NCI-H146 treated with DMSO at 0.1 percent for 48 hours (cell line): ENCODE results near the gene COL4A2.

Experiments used
- DNase-seq: peaks from one replicate; lab custom pipeline; 2025; ENCODE audit not compliant: unreplicated experiment; lab: John Stamatoyannopoulos, UW

Gene COL4A2

GRCh38 chr13:110398564-110399507, 91.8 kb downstream of the COL4A2 start:
- no peak for DNase-seq

GRCh38 chr13:110399801-110400200, 92.7 kb downstream of the COL4A2 start:
- no peak for DNase-seq

- DNase-seq, result no peak
These were observed 93.9 kb downstream of the COL4A2 start for GRCh38 chr13:110400786-110401533.

GRCh38 chr13:110402299-110403069, 95.4 kb downstream of the COL4A2 start:
- DNase-seq, result no peak

GRCh38 chr13:110403315-110403714, 96.2 kb downstream of the COL4A2 start:
- DNase-seq, result no peak

- DNase-seq, result no peak
These were observed 96.6 kb downstream of the COL4A2 start for GRCh38 chr13:110403721-110404120.

- DNase-seq, result no peak
These were observed 97.2 kb downstream of the COL4A2 start for GRCh38 chr13:110404321-110404720.

GRCh38 chr13:110405597-110406450, 98.7 kb downstream of the COL4A2 start:
- DNase-seq, result no peak

- no peak for DNase-seq
These were observed 99.9 kb downstream of the COL4A2 start for GRCh38 chr13:110407021-110407420.

GRCh38 chr13:110407531-110407930, 100.4 kb downstream of the COL4A2 start:
- DNase-seq, result no peak

GRCh38 chr13:110408286-110408685, 101.2 kb downstream of the COL4A2 start:
- DNase-seq, result no peak

GRCh38 chr13:110409581-110409992, 102.5 kb downstream of the COL4A2 start:
- no peak for DNase-seq

- no peak for DNase-seq
These were observed 102.9 kb downstream of the COL4A2 start for GRCh38 chr13:110410000-110410399.

GRCh38 chr13:110410936-110411687, 104.0 kb downstream of the COL4A2 start:
- no peak for DNase-seq

- DNase-seq, result no peak
These were observed 104.6 kb downstream of the COL4A2 start for GRCh38 chr13:110411688-110412059.

- peak; percentile 25 for DNase-seq
These were observed 105.2 kb downstream of the COL4A2 start for GRCh38 chr13:110412132-110412914.

- DNase-seq, result no peak
These were observed 106.1 kb downstream of the COL4A2 start for GRCh38 chr13:110413016-110413675.

- no peak for DNase-seq
These were observed 106.6 kb downstream of the COL4A2 start for GRCh38 chr13:110413676-110414040.
